Left kidney (tissue), 2 donors: ENCODE results near the gene FAM20C. TPM values are rescaled to one million over a fixed set of nuclear protein-coding genes. Genes with fewer than 3 reads are reported as not detected.

Source experiments
- DNase-seq: peaks from one replicate; pipeline ENCODE4 v3.0.0-alpha.2; 2013
- polyA plus RNA-seq: library from polyadenylated mRNA; unstranded; fragments of 120-200 nt; gene quantifications from one replicate; pipeline ENCODE4 v1.2.1, GENCODE V29; 2013; ENCODE audit not compliant: insufficient read length

Gene FAM20C
- polyA plus RNA-seq, 1 donor: 68.5 TPM

GRCh38 chr7:157771-158625 is 34.4 kb upstream of the FAM20C start:
- DNase-seq: no peak

DNA sequence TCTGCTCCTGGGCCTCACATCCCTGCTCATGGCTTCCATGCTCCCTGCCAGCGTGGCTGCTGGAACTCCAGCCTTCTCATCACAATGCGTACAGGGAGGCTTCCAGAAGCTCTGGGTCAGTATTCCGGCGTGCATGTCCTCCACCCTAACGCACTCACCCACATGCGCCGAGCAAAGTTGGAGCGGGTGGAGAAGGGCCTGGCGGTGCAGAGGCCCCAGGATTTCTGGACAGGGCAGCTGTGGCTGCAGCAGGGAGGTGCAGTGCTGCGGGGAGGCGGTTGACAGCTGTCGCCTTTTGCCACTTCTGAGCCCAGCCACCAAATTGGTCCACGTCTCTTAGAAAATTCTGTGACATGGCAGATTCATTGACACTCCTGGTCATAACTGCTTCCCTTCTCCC is 33.6 kb upstream of the FAM20C start:
- no peak for DNase-seq

GRCh38 chr7:159370-160270 is 32.8 kb upstream of the FAM20C start:
- no peak for DNase-seq

- DNase-seq: no peak
Observed at GRCh38 chr7:160958-161725, 31.2 kb upstream of the FAM20C start.

DNA sequence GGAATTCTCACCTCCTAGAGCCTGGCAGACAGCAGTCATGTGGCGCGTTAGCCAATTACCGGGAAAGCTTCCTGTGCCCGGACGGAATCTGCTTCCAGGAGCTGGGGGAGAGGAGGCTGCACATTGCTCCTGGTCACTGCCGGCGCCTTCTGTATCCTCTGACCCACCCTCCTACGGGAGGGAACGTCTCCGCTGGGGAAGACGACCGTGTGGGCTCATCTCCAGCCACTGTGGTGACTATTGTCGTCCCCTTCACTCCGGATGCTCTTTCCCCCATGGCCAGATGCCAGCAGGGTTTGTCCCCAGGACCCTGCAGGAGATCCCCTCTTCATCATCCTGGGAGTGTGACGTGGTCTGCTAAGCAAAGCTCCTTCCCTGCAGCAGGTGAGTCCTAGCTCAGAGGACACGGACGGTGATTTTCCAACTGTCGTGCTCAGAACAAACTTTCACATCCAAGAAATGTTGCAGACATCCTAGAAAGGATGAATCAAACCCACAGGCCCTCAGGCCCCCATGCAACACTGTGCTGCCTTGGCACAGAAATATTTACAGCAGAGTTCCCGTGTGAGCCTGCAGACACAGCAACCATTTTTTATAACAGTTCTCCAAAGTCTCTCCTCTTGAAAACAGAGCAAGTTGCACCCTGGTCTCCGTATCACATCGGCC is 29.6 kb upstream of the FAM20C start:
- no peak for DNase-seq

GRCh38 chr7:163298-163695 is 29.1 kb upstream of the FAM20C start:
- no peak for DNase-seq

DNA sequence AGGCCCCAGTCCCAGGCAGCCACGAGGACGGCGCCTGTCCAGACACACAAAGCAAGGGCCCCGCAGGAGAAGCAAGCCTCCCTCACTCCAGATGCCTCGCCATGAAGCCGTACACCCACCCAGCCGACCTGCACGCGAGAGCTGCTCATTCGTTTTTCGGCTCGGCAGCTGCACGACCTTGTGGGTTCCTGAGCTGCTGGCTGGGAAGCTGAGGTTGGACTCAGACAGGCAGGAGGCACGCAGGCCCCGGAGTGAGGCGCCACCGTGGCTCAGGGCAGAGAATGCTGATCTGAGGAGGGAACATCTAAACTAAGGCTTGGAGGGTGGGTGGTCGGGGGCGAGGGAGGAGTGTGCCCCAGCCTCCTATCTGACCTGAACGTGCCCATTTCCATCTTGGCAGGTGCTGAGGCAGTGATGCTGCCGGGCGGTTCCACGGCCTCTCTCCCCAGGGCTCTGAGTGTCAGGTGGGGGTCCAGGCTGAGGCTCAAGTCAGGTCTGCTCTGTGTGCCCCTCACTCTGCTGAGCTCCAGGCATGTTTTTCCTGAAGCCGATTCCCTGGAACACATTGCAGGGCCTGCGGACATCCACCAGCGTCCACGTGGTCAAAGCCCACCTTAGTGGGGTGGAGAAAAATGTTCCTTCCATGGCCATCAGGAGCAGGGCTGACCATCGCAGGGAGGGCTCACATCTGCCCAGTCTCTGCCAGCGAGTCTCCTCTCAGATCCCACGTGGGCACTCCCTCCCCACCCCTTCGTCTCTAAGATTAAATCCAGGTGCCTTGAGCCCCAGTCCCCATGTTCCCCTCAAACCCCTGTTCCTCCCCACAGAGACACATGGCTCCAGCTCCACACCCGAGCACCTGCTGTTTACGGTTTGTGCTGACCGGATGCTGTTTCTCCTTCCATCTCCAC is 28.1 kb upstream of the FAM20C start:
- no peak for DNase-seq

DNA sequence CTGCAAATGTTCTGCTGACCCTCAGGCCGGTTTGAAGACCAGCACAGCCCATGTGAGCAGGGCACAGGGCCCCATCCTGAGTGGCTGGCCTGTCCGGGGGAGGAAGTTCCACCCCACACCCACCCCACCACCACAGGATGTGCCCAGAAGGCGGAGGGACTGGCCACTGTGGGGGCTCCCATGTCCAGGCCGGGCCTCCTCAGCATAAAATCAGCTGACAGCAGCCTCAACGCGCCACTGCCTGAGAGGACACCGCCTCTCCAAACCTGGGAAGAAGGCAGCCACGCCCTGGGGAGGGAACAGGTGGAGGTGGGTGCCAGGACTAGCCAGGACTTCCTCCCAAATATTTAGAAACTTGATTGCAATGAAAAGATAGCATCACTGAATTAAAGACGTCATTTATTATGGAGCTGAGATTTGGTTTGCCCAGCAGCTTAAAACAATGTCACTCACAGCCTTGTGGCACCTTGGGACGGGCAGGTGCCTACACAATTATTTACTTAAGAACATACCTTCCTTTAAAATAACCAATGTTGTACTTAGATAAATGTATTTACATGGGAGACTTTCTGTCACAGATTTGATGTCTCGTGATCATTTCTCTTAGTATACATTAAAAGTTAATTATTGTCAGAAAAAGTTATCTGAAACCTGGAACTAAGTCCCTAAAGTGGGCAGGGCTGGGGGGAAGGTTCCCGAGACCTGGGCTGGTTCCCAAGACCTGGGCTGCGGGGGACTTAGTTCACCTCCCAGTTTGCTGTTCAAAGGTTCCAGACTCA is 27.3 kb upstream of the FAM20C start:
- DNase-seq: no peak

DNA sequence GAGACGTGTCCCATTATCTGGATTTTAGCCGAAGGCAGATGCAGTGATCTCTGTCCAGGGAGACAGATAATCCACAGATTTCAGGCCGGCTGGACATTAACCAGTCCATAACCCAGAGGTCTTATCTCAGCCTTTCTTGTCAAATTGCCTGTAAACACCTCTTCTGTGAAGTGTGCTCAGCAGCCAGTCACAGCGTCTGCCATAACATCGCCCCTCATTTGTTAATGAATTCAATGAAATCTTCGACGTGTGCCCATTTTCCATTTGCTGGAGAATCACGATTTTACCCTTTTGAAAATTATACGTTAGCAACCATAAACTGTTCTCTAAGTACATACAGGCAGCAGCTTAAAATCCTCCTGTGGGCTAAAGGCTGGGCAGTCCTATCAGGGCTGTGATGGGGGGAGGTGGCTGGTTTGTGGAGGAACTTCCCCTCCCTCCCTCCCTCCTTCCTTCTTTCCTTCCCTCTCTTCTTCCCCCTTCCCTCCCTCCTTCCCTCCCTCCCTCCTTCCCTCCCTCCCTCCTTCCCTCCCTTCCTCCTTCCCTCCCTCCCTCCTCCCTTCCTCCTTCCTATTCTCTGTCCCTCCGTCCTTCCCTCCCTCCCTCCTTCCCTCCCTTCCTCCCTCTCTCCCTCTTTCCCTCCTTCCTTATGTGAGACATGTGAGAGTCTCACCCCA is 26.6 kb upstream of the FAM20C start:
- no peak for DNase-seq

- no peak for DNase-seq
Observed at GRCh38 chr7:166338-167060, 25.9 kb upstream of the FAM20C start.

GRCh38 chr7:167090-167855 is 25.1 kb upstream of the FAM20C start:
- DNase-seq: no peak

DNA sequence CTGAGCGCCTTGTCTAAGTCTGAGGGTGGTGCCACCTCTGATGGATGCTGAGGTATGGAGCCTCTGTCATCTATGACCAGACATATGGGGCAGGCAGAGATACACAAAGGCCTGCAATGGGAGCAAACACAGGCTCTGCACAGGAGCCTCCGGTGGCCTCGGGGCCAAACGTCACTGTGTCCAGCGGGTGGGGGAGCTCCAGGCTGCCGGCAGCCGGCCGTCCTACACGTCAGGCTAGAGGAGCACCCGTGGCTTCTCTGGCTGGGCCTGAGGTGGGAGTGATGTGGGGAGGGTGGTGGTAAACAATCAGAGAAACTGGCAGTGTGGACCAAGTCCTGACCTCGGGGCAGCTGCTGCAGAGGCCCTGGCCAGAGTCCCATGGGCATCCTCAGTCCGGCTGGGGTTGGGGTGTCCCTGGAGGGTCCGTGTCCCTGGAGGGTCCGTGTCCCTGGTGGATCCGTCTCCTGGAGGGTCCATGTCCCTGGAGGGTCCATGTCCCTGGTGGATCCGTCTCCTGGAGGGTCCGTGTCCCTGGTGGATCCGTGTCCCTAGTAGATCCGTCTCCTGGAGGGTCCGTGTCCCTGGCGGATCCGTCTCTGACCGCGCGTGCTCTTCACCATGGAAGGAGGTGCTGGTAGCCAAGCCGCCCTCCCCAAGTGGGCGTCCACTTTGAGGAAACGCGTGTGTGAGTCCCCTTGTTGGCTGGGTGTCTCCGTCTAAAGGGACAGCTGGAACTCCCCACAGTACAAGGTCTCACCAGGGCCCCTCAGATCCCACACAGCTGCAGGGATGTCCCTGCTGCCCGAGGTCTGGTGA is 24.2 kb upstream of the FAM20C start:
- no peak for DNase-seq

- DNase-seq: no peak
Observed at GRCh38 chr7:169276-170172, 22.8 kb upstream of the FAM20C start.

DNA sequence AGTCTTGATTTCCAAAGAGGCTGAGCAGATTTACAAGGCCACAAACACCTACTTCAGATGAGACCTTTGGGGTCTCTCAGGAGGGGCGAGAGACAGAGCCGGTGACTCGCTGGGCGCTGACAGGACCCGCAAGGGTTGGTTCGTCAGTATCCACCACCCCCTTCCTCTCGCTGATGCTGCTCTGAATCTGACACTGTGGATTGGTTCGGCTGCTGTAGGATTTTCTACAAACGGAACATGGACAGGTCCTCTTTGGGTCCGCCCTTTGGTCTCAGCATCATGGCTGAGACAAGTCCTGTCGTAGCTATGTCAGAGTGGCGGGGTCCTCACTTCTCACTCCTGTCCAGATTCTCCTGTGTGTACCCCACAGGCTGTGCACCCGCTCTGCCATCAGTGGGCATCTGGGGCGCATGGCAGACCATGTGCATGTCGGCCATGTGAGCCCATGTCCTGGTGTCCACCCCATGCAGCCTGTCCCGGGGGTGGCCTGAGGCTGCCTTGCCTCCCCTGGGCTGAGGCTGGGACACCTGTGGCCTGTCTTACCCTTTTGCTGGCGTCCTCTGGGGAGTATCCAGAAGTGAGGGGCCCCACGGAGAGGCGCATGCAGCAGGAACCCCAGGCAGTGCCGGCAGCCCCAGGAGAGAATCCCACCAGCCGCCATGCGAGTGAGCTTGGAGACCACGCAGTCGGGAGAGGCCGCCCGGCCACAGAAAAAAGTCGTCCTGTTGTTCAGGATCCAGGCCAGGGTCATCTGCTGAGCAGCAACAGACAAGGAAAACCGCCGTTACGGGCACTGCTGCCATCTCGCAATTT is 21.6 kb upstream of the FAM20C start:
- DNase-seq: no peak

- DNase-seq: no peak
Observed at GRCh38 chr7:171364-171904, 20.9 kb upstream of the FAM20C start.
